ENCODE results near the gene FOXN3.

DNA sequence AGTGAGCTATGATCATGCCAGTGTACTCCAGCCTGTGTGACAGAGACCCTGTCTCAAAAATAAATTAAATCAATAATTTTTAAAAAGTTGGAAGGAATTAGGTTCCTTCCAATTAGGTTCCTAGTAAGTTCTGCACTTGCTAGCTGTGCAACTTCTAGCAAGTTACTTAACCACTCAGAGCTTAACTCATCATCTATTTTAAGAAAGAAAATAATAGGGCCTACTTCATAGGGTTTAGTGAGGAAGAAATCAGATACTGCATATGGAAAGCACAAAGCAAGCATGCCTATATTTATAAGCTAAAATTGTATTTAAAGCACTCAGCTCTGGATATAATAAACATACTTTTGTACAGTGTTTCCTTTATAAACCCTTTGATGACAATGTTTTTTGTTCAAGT, 10.7 kb downstream of the FOXN3 start:
- TF ChIP-seq FOXM1 (IDR thresholded peaks at IDR 0.05; ENCODE audit: borderline replicate concordance) (no peak), SUZ12 (IDR thresholded peaks at IDR 0.05) (no peak), ELF4 (IDR thresholded peaks at IDR 0.05) (no peak), SP1 (IDR thresholded peaks at IDR 0.05) (no peak), CTBP1 (IDR thresholded peaks at IDR 0.05; ENCODE audit: borderline replicate concordance) (no peak), FOXK2 (IDR thresholded peaks at IDR 0.05) (no peak)
